HEK293T (cell line): Measurements from ENCODE around the gene SENP5.

Experiments used
- FOXA1 ChIP-seq: fragments of 450-650 bp; IDR thresholded peaks from 2 replicates; pipeline ENCODE4 v1.6.1; 2016; ENCODE audit warnings: mild to moderate bottlenecking
- LEF1 ChIP-seq: fragments of 450-650 bp; IDR thresholded peaks from 2 replicates; pipeline ENCODE4 v1.6.1; 2017; ENCODE audit warnings: mild to moderate bottlenecking, borderline replicate concordance
- ZNF384 ChIP-seq: fragments of 450-650 bp; IDR thresholded peaks from 2 replicates; pipeline ENCODE4 v1.6.1; 2016

- no peak for TF ChIP-seq LEF1
- TF ChIP-seq ZNF384, result no peak
- no peak for TF ChIP-seq FOXA1
Measured at GRCh38 chr3:196968233-196969133, 100.8 kb downstream of the SENP5 start, which contains the start of gene PIGZ.
